LNCAP (cell line): Measurements from ENCODE around the gene TMEM53.

Source experiments
- TF ChIP-seq, protein P1 (sequence below): fragments of 450-650 bp; IDR thresholded peaks from 2 replicates; pipeline ENCODE4 v1.5.1; 2017; ENCODE audit warnings: mild to moderate bottlenecking

The TMEM53 gene

DNA sequence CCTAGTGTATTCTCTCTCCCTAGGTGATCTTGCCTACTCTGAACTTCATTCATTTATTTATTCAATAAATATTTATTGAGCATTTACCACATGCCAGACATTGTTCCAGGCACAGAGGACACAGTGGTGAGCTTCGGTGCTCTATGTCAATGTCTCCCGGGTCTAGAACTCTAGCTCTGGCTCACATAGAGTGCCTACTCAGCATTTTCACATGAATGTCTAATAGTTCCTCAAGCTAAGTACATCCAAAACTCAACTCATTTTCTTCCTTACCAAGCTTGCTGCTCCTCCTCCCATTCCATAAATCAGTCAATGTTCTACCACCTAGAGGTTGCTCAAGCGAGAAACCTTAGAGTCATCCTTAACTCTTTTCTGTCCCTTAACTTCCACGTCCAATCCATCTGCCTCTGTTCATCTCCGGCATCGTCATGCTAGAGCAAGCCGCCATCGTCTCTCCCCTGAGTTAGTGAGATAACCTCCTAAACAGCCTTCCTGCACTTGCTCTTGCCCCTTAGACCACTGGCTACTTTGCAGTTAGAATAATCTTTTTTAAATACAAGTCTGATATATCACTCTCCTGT is 67.5 kb downstream of the TMEM53 start:
- TF ChIP-seq, protein P1, sequence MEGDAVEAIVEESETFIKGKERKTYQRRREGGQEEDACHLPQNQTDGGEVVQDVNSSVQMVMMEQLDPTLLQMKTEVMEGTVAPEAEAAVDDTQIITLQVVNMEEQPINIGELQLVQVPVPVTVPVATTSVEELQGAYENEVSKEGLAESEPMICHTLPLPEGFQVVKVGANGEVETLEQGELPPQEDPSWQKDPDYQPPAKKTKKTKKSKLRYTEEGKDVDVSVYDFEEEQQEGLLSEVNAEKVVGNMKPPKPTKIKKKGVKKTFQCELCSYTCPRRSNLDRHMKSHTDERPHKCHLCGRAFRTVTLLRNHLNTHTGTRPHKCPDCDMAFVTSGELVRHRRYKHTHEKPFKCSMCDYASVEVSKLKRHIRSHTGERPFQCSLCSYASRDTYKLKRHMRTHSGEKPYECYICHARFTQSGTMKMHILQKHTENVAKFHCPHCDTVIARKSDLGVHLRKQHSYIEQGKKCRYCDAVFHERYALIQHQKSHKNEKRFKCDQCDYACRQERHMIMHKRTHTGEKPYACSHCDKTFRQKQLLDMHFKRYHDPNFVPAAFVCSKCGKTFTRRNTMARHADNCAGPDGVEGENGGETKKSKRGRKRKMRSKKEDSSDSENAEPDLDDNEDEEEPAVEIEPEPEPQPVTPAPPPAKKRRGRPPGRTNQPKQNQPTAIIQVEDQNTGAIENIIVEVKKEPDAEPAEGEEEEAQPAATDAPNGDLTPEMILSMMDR, result no peak

DNA sequence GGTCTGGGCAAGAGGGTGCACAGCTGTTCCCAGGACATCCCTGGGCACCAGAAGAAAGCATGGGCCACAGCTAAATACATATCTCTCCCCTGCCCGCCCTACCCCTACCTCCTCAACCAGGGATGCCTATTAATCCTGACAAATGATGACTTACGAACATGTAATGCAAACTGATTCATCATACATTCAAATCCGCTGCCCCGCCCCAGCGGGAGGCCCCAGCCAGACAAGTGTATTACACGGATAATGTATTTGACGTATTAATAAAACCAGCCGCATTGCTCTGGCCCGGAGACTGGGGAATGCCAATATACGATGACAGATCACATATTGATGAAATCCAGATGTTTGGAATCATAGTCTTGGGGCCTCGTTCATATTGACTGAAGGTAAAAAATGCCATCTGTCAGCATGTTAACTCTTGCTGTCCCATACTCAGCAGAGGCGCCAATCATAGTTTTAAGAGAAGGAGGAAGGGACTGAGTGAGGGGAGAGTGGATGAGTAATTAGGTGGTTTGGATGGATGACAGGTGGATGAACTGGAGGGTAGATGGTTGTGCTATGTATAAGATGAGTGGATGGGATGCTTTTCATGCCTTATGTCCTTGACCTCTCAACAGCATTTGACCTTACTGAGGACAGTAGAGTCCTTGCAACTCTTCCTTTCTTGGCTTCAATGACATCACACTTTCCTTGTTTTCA is 68.2 kb downstream of the TMEM53 start:
- TF ChIP-seq, protein P1, result no peak

DNA sequence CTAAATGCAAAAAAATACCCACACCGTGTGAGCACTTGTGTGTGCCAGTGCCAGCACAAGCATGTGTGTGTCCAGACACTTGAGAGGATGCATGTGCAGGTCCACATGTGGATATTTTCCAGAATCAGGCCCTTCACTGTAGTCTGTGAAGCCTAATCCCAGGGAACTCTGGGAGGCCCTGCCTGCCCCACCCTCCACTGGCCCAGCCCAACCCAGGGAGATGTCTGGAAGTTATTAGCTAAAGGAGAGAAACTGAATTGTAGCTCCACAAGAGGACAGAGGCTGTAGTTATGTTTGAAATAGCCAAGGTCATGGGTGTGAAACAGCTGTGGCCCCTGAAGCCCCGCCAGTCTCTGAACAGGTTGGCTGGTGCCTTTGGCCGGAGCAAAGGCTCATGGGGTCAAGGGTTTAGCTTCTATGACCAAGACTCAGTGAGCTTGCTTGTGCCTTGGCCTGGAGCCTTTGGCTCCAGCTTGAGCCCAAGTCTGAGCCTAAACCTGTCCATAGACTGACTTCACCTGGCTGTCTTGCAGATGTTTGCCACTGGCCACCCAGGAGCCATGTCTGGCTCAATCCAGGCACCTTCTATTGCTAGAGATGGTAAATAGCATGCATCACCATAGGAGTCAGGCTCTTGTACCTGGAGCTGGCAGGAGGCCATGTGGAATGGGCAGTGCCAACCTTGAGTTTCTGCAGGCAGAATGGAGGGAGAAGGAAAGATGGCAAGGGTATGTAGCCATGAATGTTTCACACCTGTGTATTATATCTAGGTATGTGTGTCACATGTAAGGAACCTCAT is 69.9 kb downstream of the TMEM53 start:
- TF ChIP-seq, protein P1, result no peak

DNA sequence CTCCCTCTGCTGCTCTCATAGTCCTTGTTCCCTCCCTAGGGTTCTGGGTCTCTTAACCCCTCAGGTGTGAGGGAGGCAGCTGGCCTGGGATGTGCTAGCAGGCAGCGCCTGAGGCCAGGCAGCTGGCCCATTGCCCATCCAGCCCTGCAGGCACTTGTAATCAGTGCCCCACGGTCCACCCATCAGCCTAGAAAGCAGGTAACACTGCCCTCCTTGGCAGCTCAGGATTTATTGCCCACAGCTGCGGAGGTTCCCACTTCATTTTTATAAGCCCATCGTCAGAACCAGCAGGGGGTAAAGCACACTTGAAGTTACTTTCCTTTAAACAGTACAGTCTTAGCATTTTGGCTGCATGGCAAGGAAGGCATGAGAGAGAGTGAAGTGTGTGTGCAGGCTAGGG is 70.6 kb downstream of the TMEM53 start:
- TF ChIP-seq, protein P1, result no peak
